Left ventricle myocardium inferior (tissue), 1 donor: ENCODE data around the gene SETD7. TPM values are rescaled to one million over a fixed set of nuclear protein-coding genes. Genes with fewer than 3 reads are reported as not detected.

Experiments
- DNase-seq: peaks from one replicate; pipeline ENCODE4 v3.0.0-alpha.2; 2020
- H3K27ac ChIP-seq: fragments of 200-600 bp; replicated peaks from 2 replicates; pipeline ENCODE4 v1.8.0; 2021
- H3K27me3 ChIP-seq: fragments of 200-600 bp; 2 replicates; pipeline ENCODE4 v1.8.0; 2021; ENCODE audit warnings: low read depth
- H3K36me3 ChIP-seq: fragments of 200-600 bp; 2 replicates; pipeline ENCODE4 v1.8.0; 2021
- H3K4me1 ChIP-seq: fragments of 200-600 bp; 2 replicates; pipeline ENCODE4 v1.8.0; 2021
- H3K4me3 ChIP-seq: fragments of 200-600 bp; 2 replicates; pipeline ENCODE4 v1.8.0; 2021; ENCODE audit warnings: mild to moderate bottlenecking, moderate library complexity
- H3K9me3 ChIP-seq: fragments of 200-600 bp; replicated peaks from 2 replicates; pipeline ENCODE4 v1.8.0; 2021
- intact Hi-C: fragments of 100-400 bp; cut with micrococcal nuclease; formaldehyde crosslinking; loops from one replicate; pipeline ENCODE4 v1.11.0; 2022
- total RNA-seq: library from RNA; stranded (reverse); fragmentation: NEBNext Ultra II Directional; extraction: Animal tissue kit (Norgen Biotek cat#: 25700); gene quantifications from one replicate; pipeline ENCODE4 v1.2.1, GENCODE V29; 2021
- TF ChIP-seq, protein P1 (sequence below): fragments of 200-600 bp; IDR thresholded peaks from 2 replicates; pipeline ENCODE4 v1.8.0; 2021; ENCODE audit warnings: antibody characterized with exemption, mild to moderate bottlenecking, borderline replicate concordance
- donor health status: DM: no; HTN: yes; CAD: no; lungs with severe emphysema.

The SETD7 gene
- total RNA-seq, 1 donor from 2014 or later: 50.7 TPM

DNA sequence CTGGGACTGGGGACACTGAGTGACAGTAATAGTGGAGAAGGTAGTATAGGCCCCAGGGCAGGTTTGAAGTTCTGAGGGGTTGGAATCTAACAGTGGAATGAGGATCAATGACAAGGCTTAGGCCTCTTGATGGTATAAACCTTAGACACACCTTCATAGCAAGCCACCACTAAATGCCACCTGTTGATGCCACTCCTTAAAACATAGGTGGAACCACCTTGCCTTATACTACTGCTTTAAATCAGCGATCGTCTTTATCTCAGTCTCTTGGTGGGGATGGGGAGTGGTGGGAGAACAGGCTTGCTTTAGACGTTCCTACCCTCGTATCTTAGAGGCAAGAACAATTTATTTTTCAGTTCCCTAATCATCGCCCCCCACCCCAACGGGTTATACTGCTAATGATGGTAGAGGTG, 100.9 kb downstream of the SETD7 start:
- no peak for DNase-seq
- no peaks in the 10 kb centered on the region for H3K36me3 ChIP-seq
- H3K4me3 ChIP-seq: peak overlapping the region; percentile 92
- H3K4me1 ChIP-seq: peaks cover 75% of the 10 kb centered on the region
- H3K9me3 ChIP-seq: no peaks in the 10 kb centered on the region
- intact Hi-C loops: no loop called here
- TF ChIP-seq, protein P1, sequence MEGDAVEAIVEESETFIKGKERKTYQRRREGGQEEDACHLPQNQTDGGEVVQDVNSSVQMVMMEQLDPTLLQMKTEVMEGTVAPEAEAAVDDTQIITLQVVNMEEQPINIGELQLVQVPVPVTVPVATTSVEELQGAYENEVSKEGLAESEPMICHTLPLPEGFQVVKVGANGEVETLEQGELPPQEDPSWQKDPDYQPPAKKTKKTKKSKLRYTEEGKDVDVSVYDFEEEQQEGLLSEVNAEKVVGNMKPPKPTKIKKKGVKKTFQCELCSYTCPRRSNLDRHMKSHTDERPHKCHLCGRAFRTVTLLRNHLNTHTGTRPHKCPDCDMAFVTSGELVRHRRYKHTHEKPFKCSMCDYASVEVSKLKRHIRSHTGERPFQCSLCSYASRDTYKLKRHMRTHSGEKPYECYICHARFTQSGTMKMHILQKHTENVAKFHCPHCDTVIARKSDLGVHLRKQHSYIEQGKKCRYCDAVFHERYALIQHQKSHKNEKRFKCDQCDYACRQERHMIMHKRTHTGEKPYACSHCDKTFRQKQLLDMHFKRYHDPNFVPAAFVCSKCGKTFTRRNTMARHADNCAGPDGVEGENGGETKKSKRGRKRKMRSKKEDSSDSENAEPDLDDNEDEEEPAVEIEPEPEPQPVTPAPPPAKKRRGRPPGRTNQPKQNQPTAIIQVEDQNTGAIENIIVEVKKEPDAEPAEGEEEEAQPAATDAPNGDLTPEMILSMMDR: no peak
- H3K27ac ChIP-seq: peak overlapping the region; percentile 99
- H3K27me3 ChIP-seq: no peaks in the 10 kb centered on the region

DNA sequence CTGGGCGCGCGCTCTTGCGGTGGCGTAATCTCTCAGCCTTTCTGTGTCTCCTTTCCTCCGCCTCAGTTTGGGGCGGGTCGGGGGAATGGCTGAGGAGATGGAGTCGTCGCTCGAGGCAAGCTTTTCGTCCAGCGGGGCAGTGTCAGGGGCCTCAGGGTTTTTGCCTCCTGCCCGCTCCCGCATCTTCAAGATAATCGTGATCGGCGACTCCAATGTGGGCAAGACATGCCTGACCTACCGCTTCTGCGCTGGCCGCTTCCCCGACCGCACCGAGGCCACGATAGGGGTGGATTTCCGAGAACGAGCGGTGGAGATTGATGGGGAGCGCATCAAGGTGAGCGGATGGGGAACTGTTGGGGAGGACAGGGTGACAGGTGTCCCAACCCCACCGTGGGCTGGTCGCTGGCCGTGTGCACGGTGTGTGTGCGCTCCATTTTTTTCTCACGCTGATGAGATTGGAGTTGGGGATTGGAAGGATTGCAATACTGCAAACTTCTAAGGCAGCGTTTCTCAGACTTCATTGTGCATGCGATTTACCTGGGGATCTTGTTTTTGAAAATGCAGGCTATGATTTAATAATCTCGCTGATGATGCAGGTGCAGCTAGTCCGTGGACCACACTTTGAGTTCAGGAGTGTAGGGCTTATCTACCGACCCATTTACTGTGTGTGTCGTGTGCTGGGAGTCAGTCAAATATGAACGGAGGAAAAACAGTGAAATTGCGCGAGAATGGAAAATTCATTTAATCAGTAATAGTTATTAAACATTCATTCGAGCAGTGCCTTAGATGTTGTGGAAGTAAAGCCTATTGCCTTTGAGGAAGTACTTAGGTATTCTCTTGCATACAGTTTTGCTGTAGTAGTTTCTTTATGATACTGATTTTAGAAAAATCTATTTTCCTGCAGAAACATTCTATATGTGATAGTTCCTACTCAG, 101.6 kb downstream of the SETD7 start, which contains the start of gene RAB33B:
Gene RAB33B (plus strand): TSS at position 11 of the 935 bp plus-strand sequence. CDS start 75 bp downstream, at position 86.
- Histone ChIP-seq H3K4me1 (peaks cover 72% of the 10 kb centered on the region), H3K9me3 (no peaks in the 10 kb centered on the region), H3K4me3 (peak within 1 kb of the TSS; percentile 92), H3K27me3 (no peaks in the 10 kb centered on the region), H3K27ac (peak within 1 kb of the TSS; percentile 99), H3K36me3 (peaks cover 4% of the 10 kb centered on the region)
- DNase-seq: no peak
- intact Hi-C loops: no loop called here
- TF ChIP-seq, protein P1: no peak

DNA sequence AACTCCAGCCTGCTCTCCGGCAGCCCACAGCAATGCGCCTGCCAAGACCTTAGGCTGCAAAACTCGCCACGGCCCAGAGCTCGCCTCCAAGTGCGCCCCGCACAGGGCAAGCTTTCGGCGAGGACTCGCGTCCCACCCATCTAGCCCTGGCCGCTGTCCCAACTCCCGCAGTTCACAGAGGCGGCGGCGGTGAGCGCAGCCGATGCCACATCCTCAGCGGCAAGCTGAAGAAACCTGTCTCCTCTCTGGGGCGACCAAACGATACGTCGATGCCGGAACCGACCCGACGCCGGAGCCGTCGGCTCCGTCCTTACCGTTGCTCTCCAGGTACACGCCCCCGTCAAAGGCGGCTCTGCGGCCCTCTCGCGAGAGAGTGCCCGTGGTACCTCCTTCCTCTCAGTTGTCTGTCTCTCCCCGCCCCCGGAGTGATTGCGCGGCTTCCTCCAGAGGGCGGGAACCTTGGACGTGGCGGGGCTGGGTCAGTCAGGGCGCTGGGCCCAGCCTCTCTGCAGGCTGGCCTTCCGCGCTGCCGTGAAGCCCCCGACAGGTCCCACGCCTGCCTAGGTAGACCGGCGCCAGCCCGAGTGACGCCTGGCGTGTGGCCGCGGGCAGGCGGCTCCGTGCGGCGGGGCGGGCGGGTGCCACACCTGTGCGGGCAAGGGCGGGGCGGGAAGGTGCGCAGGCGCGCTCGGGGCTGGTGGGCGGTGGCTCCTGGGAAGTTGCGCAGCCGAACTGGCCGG, 102.5 kb downstream of the SETD7 start:
- Histone ChIP-seq H3K27me3 (no peaks in the 10 kb centered on the region), H3K4me3 (peak overlapping the region; percentile 92), H3K36me3 (peaks cover 4% of the 10 kb centered on the region), H3K4me1 (peaks cover 65% of the 10 kb centered on the region), H3K9me3 (no peaks in the 10 kb centered on the region), H3K27ac (peak overlapping the region; percentile 99)
- TF ChIP-seq, protein P1: no peak
- DNase-seq: peak; percentile 98
- intact Hi-C loops: no loop called here

DNA sequence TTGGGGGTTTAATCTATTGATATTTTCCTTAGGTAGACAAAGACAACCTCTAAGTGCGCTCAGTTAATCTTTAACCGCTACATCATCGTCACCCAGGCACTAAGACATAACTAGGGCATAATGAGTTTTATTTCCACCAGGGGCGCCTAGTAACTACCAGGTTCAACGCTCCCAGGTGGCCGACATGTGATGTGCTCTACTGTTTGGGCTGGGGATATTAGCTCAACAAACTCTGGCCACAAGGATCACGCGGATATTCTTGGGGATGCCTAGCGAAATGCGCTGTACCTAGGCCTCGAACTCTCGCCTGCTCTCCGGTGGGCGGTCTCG, 103.0 kb downstream of the SETD7 start:
- no peaks in the 10 kb centered on the region for H3K9me3 ChIP-seq
- TF ChIP-seq, protein P1: no peak
- intact Hi-C loops: no loop called here
- peaks cover 4% of the 10 kb centered on the region for H3K36me3 ChIP-seq
- peaks cover 60% of the 10 kb centered on the region for H3K4me1 ChIP-seq
- no peaks in the 10 kb centered on the region for H3K27me3 ChIP-seq
- H3K4me3 ChIP-seq: peak overlapping the region; percentile 92
- DNase-seq: no peak
- H3K27ac ChIP-seq: peak overlapping the region; percentile 99

DNA sequence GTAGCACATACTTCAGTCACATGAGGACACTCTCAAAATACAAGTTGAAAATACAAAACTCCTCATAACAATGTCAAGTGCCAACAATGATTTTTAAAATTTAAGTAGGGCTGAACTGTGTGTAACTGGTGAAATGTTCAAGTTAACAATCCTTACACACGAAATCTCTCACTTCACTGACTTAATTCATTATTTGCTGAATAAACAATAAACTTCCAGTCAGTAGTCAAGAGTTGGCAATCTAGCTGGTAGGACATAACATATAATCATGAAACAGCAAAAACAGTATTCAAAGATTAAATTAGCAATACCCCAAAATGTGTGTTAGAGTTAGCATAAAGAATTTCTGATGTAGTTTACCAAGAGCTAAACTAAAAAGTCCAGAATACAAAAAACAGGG, 104.0 kb downstream of the SETD7 start:
- intact Hi-C loops: no loop called here
- H3K27ac ChIP-seq: no peak overlapping the region
- TF ChIP-seq, protein P1: no peak

More for the DNA sequence above, 104.0 kb downstream of the SETD7 start:
- Histone ChIP-seq H3K4me1 (peaks cover 50% of the 10 kb centered on the region), H3K4me3 (peak overlapping the region; percentile 92), H3K36me3 (peaks cover 4% of the 10 kb centered on the region), H3K27me3 (no peaks in the 10 kb centered on the region), H3K9me3 (no peaks in the 10 kb centered on the region)
- no peak for DNase-seq
